HEK293T (cell line): ENCODE data around the gene CYB5R4.

Experiments used
- SP1 ChIP-seq: fragments of 450-650 bp; IDR thresholded peaks from 2 replicates; pipeline ENCODE4 v1.6.1; 2017
- TARDBP ChIP-seq: fragments of 450-650 bp; IDR thresholded peaks from 2 replicates; pipeline ENCODE4 v1.6.1; 2016

- no peak for TF ChIP-seq TARDBP
- no peak for TF ChIP-seq SP1
Measured at GRCh38 chr6:84016029-84016428, 156.5 kb downstream of the CYB5R4 start.
